HG02759 (cell line): Measurements from ENCODE around the gene TYMS.
"Not testable (repeated sequence)": the region's sequence is repeated elsewhere in the genome, so short reads cannot be mapped to it uniquely, and the experiment has no call there.

Experiments used
- ATAC-seq: cut with Tn5 transposase; IDR thresholded peaks from one replicate; pipeline ENCODE4 v1.9.1; 2021; ENCODE audit warnings: mild to moderate bottlenecking, moderate library complexity; ENCODE audit not compliant: unreplicated experiment

TYMS gene

DNA sequence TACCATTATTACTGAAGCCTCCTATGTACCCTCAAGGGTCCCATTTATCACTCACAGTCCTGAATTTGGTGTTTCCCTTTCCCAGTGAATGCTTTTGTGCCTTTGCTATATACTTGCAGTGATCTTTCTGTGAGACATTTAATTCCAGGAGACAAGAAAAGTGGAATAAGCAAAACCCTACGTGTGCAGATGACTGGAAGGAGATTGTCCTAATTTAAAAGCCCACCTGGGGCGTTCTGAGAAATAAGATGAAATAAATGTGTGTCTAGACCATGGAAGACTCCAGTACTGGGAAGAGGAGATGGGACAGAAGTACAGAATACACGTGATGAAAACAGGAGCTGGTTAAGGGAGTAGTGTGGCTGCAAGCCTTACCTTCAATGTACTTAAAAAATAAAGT is 19.3 kb downstream of the TYMS start:
- no peak for ATAC-seq

DNA sequence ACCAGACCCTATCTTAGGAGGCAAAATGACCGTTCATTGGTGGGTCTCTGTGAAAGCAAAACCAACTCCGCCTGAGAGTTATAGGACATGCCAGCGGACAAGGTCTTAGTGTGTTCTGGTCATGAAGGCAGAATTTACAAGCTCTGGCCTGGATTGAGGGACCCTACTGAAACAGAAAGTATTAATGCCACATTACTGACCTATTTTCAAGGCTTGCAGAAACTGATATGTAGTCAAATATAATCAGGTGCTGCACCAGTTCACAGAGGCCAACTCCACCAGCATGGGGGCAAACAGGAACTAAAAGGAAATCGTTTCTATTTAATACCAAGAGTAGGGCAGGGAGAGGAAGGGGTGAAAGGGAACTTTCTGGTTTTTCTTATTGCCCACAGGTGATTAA is 19.7 kb downstream of the TYMS start:
- no peak for ATAC-seq

DNA sequence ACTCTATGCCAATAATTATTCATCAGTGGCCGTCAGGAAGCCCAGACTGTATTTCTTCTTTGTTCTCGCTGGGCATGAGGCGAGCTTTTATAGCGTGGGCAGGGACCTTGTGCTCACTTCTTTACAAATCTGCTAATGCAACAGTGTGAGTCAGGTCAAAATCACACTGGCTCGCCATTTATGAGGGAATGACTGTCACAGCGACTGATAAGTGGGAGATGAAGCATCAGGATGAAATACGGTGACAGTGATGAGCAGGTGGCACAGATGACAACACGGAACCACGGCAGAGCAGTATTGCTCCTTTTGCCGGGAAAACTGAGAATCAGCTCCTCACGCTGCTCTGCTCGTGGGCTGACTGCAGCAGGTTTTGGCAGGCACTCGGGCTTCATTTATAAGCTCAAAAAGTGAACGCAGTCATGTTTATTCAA is 20.5 kb downstream of the TYMS start:
- no peak for ATAC-seq

DNA sequence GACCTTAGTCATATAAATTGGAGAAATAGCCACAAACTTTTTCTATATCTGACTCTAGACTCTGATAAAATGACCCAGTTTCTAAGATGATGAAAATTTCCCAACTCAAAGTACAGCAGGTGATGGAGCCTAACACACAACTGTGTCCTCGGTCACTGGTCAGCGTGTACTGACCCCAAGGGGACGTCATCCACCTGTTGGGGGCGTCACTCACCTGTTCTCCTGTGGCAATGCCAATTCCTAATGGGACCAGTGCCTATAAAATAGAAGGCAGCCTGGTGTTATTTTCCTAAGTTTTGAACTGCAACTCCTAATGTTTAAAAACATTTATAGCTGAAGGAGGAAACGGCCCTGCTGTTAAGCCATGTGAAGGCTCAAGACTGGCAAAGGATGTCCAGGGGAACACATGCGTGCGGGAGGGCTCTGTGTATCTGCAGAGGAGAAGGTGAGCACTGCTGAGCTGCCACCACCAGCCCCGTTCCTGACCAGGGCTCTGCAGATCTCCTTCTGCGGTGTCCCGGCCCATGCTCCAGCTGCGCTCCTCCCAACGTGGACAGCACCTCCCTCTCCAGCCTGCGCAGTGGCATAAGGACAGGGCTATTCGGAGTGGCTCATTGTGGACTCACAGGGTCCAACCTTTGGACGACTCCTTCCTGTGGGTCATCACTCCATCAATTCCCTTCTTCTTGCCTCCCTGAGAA is 21.2 kb downstream of the TYMS start:
- ATAC-seq, result no peak

DNA sequence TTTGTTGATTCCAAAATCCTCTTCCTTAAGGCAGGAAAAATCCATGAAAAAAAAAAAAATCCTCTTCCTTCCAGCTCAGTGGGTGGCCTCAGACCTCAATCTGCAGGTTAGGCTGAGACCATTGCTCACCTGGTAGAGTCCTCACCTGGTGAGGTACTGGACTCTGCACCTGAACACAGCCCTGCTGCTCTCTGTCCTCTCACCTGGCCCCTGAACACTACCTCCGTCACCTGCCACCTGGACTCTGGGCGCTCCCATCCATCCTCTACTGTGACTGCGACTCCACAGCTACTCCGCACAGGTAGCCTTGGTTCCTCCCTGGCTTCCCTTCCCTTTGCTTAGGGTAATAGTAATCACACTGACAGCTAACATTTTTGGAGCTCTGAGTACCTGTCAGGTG is 22.1 kb downstream of the TYMS start:
- no peak for ATAC-seq

DNA sequence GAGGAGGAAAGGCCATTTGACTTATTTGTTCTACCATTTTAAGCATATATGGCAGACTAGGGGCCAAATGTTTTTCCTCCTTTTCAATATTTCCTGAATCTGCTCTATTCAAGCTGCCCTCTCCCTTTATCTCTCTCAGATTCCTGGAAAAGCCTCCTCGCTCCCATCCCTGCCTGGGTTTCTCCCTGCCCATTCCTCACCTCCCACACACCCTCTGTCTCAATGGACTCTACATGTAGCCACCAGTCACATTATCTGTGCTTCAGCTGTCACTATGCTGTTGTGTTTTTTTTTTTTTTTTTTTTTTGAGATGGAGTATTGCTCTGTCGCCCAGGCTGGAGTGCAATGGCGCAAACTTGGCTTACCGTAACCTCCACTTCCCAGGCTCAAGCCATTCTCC is 22.9 kb downstream of the TYMS start:
- no peak for ATAC-seq

DNA sequence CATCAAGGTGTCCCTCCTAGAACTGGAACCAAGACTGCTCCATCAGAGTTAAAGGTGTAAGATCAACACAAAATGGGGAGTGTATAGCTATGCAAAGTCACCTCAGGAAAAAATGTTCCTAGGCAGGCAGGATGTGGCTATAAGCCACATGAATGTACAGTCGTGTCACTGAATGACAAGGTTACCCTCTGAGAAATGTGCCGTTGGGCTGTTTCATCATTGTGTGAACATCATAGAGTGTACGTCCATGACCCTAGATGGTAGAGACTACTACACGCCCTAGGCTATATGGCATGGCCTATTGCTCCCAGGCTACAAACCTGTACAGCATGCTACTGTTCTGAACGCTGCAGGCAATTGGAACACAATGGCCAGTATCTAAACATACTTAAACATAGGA is 24.5 kb downstream of the TYMS start:
- no peak for ATAC-seq

DNA sequence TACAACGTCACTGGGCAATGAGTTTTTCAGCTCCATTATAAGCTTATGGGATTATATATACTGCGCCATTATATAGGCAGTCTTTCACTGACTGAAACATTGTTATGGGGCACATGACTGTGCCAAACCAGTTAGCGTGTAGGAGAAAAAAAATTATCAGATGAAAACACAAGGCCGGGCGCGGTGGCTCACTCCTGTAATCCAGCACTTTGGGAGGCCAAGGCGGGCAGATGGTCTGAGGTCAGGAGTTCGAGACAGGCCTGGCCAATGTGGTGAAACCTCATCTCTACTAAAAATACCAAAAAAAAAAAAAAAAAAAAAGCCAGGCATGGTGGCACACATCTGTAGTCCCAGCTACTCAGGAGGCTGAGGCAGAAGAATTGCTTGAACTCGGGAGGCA is 25.0 kb downstream of the TYMS start:
- ATAC-seq, result not testable (repeated sequence)

DNA sequence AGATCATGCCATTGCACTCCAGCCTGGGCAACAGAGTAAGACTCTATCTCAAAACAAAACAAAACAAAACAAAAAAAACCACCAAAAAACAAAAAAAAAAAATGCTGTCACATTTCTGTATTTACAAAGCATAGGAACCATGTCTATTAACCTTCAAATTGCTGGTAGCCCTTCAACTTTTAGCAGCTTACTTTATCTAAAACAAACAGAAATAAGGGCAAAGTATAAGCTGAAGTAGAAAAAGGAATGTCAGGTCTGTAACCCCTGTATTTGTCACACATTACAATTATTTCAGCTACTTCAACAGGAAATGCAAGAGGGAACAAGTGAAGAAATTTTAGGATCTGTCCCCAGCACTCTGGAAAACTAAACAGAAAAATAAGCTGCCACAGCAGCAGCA is 25.4 kb downstream of the TYMS start:
- no peak for ATAC-seq

DNA sequence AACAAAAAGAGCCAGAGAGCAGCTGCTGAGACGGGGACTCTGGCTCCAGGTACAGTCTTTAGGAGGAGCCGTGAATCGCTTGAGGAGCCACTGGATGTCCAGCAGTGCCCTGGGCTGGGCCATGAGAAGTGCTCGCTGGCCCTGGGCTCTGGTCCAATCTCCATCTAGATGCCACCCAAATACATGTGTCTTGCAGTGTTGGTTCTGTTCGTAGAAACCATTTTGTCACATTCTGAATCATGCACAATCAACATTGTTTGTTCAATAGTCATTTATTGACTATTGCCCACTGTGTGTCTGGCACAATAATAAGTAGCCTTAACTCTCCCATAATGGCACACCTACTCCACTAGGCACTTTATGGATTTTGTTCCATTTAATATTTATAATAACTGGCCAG is 26.1 kb downstream of the TYMS start:
- ATAC-seq, result no peak

DNA sequence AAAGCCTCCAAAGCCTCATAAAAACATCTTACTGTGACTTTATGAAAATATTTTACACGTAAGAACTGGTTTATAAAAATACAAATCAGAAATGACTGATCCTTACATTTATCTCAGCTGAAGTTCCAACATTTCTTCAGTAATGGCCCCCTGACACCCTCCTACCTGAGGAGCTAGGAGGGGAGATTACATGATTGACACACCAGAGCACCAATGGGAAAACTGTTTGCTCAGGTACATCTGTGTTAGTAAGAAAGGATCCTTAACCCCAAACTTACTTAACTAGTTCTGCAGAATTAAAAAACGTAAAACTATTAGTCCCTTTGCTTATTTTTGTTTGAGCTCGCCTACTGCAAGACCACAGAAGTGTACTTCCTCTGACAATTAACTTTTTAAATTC is 28.0 kb downstream of the TYMS start:
- ATAC-seq, result no peak

DNA sequence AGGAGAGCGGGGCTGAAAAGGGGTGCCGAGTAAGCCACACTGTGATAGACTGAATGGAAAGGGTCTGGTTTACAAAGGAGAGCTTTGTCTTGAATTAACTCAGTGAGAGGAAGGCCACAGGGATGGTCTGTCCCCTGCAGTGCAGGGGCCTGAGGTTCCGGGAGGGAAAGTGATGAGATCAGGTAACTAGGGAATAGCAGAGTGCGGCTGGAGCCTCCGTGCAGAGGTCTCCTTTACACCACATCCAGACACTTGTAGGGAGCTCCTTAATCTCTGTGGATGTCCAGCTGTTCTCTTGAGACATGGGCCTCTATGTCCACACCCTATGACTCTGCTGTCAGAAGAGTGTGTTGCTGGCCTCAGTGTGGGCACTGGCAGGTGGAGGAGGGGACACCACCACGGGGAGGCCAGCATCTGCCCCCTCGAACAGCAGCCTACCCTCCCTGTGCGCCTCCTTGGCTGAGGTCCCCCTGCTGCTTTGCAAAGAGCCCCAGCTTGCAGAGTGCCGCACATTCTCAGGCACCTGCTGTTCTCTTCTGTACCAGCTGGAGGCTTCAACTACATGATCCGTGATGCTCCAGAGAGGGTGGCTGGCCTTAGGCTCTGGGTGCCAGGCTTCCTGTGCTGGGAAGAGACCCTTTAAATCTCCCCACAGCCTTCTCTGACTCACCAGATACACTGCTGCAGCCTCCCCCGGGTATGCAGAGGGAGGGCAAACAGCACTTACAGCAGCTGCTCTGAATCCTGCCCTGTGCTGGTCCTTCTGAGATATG is 29.1 kb downstream of the TYMS start:
- no peak for ATAC-seq

DNA sequence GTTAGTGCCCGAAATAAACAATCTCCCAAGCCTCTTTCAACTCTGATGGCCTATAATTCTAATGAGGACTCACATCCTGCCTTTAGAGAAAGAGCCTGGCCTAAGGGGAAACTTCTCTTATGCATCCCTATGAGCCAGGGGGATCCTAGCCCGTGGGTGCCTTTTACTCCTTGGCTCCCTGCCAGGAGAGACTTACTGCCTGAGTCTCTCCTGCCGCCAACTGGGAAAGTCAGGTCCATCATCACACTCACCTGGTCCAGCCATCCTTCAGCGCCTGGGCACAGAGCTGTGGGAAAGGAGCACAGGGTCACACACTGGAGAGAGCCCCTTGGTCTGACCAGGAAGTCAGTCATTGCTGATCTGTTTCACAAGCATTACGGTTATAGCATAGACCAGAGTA is 30.9 kb downstream of the TYMS start:
- ATAC-seq, result no peak

DNA sequence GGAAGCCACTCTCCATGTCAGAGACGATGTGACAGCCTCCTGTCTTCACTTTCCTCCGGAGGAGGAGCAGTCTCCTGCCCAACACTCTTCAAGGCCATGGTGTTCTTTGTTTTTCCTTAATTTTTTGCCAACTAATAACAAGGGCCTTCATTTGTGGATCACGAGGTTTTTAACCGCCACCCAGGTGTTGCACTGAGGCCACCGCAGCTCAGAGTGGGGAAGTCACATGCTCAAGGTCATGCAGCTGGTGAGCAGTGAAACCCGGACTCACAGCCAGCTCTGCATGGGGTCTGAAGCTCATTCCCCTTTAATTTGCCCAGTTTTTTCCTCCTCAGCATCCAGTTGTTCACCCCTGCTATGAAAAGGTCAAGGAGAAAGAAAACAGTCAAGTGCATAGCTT is 35.4 kb downstream of the TYMS start:
- no peak for ATAC-seq

DNA sequence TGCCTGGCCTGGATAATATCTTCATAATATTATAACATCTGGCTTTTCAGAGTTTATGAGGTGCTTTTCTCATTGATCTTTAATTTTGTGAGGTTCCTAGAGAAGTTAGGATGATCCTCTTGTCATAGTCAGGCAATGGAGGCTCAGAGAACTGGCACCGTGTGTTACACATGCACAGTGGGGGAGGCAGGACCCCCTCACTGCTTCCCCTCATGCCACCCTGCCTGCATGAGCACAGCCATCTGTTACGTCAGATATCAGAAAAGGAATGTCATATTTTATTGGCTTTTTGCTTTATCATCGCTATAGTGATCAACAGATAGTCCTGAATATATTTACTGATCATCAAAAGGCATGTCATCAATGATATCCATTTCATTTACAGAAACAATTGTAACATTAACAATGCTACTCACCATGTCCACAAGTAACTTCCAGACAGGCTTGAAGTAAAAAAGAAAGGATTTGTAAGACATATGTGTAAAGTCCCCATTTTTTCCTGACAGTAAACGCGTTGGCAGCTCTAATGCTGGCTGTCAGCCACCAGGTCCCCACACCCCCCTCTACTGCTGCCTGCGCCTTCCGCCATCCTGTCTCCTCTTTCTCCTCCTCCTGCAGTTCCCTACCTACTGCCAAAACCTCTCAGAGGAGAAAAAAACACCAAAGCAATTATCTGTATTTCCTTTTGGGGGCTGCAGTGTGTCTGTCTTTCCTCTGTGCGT is 36.2 kb downstream of the TYMS start:
- ATAC-seq, result no peak

DNA sequence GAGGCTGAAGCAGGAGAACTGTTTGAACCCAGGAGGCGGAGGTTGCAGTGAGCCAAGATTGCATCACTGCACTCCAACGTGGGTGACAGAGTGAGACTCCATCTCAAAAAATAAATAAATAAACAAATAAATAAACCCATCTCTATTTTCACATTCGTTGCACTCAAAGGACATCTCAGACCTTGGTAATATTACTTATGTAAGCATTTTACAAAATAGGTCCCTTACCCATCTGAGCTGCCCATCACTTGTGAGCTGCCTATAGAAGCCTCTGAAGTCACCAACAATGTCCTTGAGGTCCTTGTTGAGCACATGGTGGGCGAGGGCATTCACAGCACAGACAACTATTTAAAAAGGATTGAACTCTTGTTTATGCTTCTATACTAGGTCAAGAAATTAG is 39.6 kb downstream of the TYMS start:
- no peak for ATAC-seq

DNA sequence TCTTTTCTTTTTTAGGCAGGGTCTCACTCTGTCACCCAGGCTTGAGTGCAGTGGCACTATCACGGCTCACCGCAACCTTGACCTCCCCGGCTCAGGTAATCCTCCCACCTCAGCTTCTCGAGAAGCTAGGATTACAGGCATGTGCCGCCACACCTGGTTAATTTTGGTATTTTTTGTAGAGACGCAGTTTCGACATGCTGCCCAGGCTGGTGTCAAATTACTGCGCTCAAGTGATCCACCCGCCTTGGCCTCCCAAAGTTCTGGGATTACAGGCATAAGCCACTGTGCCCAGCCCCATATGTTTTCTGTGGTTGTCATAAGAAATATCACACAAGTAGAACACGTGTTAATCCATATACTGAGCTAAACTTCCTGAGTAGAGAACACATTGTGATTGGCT is 40.3 kb downstream of the TYMS start:
- no peak for ATAC-seq

DNA sequence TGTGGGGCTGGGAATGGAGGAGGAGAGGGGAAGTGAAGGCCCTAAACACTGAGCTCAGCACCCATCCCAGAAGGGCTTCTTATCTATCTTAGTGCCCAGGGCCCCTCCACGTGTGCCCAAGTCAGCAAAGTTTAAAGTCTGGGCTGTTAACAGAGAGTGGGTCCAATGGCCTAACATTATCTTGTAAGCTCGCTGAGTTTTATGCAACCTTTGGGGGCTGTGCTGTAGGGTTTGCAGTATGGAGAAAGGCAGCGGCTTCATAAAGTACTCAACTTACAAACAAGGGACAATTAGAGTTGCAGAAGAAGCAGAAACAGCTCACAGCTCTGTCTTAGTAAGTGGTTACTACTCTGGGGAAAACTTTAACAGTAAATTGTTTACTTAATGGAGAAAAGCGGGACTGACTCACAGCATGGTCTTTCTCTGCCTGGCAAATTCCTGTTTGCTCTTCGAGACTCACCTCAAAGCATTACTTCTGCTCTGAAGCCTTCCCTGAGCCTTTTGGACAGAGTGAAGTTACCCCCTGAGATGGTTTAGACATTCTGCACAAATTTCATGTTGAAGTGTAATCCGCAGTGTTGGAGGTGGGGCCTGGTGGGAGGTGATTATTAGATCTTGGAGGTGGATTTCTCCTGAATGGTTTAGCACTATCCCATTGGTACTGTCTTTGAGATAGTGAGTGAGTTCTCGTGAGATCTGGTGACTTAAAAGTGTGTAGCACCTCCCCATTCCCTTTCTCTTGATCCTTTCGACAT is 45.9 kb downstream of the TYMS start:
- no peak for ATAC-seq

DNA sequence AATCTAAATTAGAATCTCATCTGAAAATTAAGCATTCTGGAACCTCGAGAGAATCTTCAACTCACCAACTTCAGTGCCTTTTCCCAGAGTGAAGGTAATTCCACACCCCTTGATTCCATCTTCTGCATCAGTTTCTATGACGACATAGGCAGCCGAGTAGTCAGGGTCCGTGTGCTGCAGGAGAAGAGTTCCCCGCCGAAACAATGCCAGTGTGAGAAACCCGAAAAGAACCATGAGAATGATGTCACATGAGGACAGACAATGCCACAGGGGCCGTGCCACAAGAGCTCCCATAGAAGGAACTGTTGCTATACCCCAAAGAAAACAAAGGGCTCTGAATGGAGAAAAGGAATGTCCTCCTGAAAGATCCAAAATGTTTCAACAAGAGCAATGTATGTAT is 49.0 kb downstream of the TYMS start:
- ATAC-seq, result no peak

DNA sequence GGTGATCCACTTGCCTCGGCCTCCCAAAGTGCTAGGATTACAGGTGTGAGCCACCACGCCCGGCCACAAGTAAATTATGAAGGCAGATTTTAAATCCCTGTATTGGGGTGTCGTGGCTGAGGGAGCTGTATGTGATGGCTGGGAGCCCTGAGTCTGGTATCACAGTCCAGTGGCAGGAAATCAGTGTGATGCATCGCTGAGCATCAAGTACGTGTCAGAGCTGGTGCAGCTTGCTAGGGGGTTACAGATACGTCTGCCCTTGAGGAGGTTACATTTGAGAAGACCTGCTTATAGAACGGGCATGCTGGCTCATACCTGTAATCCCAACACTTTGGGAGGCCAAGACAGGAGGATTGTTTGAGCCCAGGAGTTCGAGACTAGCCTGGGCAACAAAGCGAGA is 50.6 kb downstream of the TYMS start:
- no peak for ATAC-seq

DNA sequence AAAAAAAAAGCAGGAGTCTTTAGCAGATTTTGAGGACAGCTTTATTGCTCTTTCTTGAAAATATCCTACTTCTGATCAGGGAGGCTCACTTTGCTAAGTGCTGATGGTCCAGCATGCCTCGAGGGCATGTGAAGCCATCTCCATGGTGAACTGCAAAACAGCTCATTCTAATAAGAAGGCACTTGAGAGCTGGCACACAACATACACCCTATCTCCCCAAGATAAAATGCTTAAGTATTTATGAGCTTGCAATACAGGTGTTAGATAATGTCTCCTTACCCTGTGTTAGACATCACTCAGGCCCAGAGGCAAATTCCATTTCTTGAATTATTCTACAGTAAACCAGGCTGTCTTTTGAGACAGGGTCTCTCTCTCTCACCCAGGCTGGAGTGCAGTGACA is 52.3 kb downstream of the TYMS start:
- no peak for ATAC-seq
